Retina (tissue), 1 donor: Measurements from ENCODE around the gene NEB.
"Not testable (repeated sequence)": the region's sequence is repeated elsewhere in the genome, so short reads cannot be mapped to it uniquely, and the experiment has no call there.

ENCODE experiments used
- DNase-seq: peaks from one replicate; pipeline ENCODE4 v3.0.0-alpha.2; 2016

The NEB gene

GRCh38 chr2:151757861-151758260, 23.6 kb upstream of the NEB start:
- no peak for DNase-seq

GRCh38 chr2:151756820-151757219, 22.5 kb upstream of the NEB start:
- no peak for DNase-seq

- no peak for DNase-seq
Observed at GRCh38 chr2:151754253-151754897, 20.1 kb upstream of the NEB start.

GRCh38 chr2:151753540-151753939, 19.3 kb upstream of the NEB start:
- no peak for DNase-seq

- not testable (repeated sequence) for DNase-seq
Observed at GRCh38 chr2:151745261-151745660, 11.0 kb upstream of the NEB start.

GRCh38 chr2:151730262-151730975, 3.9 kb downstream of the NEB start:
- no peak for DNase-seq

GRCh38 chr2:151729837-151730236, 4.4 kb downstream of the NEB start:
- DNase-seq: no peak

- DNase-seq: no peak
Observed at GRCh38 chr2:151729415-151729811, 4.9 kb downstream of the NEB start.

GRCh38 chr2:151728804-151729414, 5.4 kb downstream of the NEB start:
- DNase-seq: no peak

GRCh38 chr2:151727593-151728552, 6.4 kb downstream of the NEB start:
- peak; percentile 6 for DNase-seq

- DNase-seq: no peak
Observed at GRCh38 chr2:151721161-151721560, 13.1 kb downstream of the NEB start.

GRCh38 chr2:151720521-151720920, 13.8 kb downstream of the NEB start:
- no peak for DNase-seq

GRCh38 chr2:151718796-151719195, 15.5 kb downstream of the NEB start:
- DNase-seq: no peak

GRCh38 chr2:151718247-151718646, 16.0 kb downstream of the NEB start:
- no peak for DNase-seq

- DNase-seq: no peak
Observed at GRCh38 chr2:151716721-151717120, 17.6 kb downstream of the NEB start.

GRCh38 chr2:151713291-151713903, 20.9 kb downstream of the NEB start:
- DNase-seq: no peak

GRCh38 chr2:151711025-151711424, 23.3 kb downstream of the NEB start:
- no peak for DNase-seq

- DNase-seq: no peak
Observed at GRCh38 chr2:151708788-151709187, 25.5 kb downstream of the NEB start.

GRCh38 chr2:151707857-151708256, 26.4 kb downstream of the NEB start:
- no peak for DNase-seq

GRCh38 chr2:151704480-151704961, 29.8 kb downstream of the NEB start:
- not testable (repeated sequence) for DNase-seq

GRCh38 chr2:151698134-151698533, 36.1 kb downstream of the NEB start:
- not testable (repeated sequence) for DNase-seq

GRCh38 chr2:151695778-151696177, 38.5 kb downstream of the NEB start:
- no peak for DNase-seq
